HepG2 (cell line): ENCODE results near the gene ADGRL2. TPM values are rescaled to one million over a fixed set of nuclear protein-coding genes. Genes with fewer than 3 reads are reported as not detected.

ENCODE experiments used
- HMG20A ChIP-seq: IDR thresholded peaks from 2 replicates; pipeline ENCODE4 v1.6.1; 2016; ENCODE audit warnings: borderline replicate concordance
- HMGXB4 ChIP-seq, 2 experiments: sonication (generic) in 1 of 2; formaldehyde crosslinking in 1 of 2; IDR thresholded peaks; 2 replicates each; pipeline versions ENCODE4 v1.4.0 to v1.6.1; 2018 to 2020; ENCODE audit warnings: missing genetic modification reagents in 2 of 2, borderline replicate concordance in 1 of 2, low read depth in 1 of 2, mild to moderate bottlenecking in 1 of 2, missing biosample characterization in 1 of 2
- MAX ChIP-seq: IDR thresholded peaks from 2 replicates; pipeline ENCODE4 v1.6.1; 2012; ENCODE audit warnings: inconsistent platforms
- POLR2AphosphoS5 ChIP-seq: IDR thresholded peaks from 2 replicates; pipeline ENCODE4 v1.6.1; 2012; ENCODE audit warnings: low read depth, low read length
- SIN3B ChIP-seq: fragments of 150-350 bp; IDR thresholded peaks from 2 replicates; pipeline ENCODE4 v1.6.1; 2014; ENCODE audit warnings: low read length
- SP4 ChIP-seq: sonication (generic); formaldehyde crosslinking; IDR thresholded peaks from 2 replicates; pipeline ENCODE4 v1.8.1; 2023; ENCODE audit warnings: mild to moderate bottlenecking, missing genetic modification reagents
- TAF1 ChIP-seq: sonication (generic); formaldehyde crosslinking; IDR thresholded peaks from 2 replicates; pipeline ENCODE4 v1.4.0; 2020; ENCODE audit warnings: missing genetic modification reagents
- TBX2 ChIP-seq: sonication (generic); formaldehyde crosslinking; IDR thresholded peaks from 2 replicates; pipeline ENCODE4 v1.5.0; 2020; ENCODE audit warnings: missing genetic modification reagents, mild to moderate bottlenecking, borderline replicate concordance
- TBX3 ChIP-seq: fragments of 450-650 bp; IDR thresholded peaks from 2 replicates; pipeline ENCODE4 v1.6.1; 2017; ENCODE audit warnings: antibody characterized with exemption, mild to moderate bottlenecking, inconsistent platforms, borderline replicate concordance
- ZFY ChIP-seq: sonication (generic); formaldehyde crosslinking; IDR thresholded peaks from 2 replicates; pipeline ENCODE4 v1.4.0; 2020; ENCODE audit warnings: missing genetic modification reagents
- ZKSCAN1 ChIP-seq: fragments of 150-350 bp; IDR thresholded peaks from 2 replicates; pipeline ENCODE4 v1.6.1; 2014; ENCODE audit warnings: low read length
- ZNF230 ChIP-seq: sonication (generic); formaldehyde crosslinking; IDR thresholded peaks from 2 replicates; pipeline ENCODE4 v1.4.0; 2020; ENCODE audit warnings: mild to moderate bottlenecking, missing genetic modification reagents
- ZNF512B ChIP-seq: sonication (generic); formaldehyde crosslinking; IDR thresholded peaks from 2 replicates; pipeline ENCODE4 v1.5.1; 2020; ENCODE audit warnings: missing genetic modification reagents, mild to moderate bottlenecking, borderline replicate concordance
- ZNF552 ChIP-seq: sonication (generic); formaldehyde crosslinking; IDR thresholded peaks from 2 replicates; pipeline ENCODE4 v1.9.0; 2022; ENCODE audit warnings: missing genetic modification reagents, mild to moderate bottlenecking, borderline replicate concordance
- ZNF567 ChIP-seq: sonication (generic); formaldehyde crosslinking; IDR thresholded peaks from 2 replicates; pipeline ENCODE4 v1.8.1; 2023; ENCODE audit warnings: mild to moderate bottlenecking, missing genetic modification reagents, borderline replicate concordance
- polyA plus RNA-seq, 8 experiments: library from polyadenylated mRNA; depleted of rRNA in 3 of 8; stranded (reverse) in 7 of 8; unstranded in 1 of 8; fragments of >200 nt; fragmentation: Illumina TruSeq in 4 of 8; extraction: Trizol in 4 of 8; gene quantifications; 2 replicates each; pipeline versions ENCODE4 v1.2.1 to v1.2.3, GENCODE V29; 2011 to 2016; ENCODE audit warnings: low read depth in 4 of 8, missing spikeins in 1 of 8, mixed read lengths in 1 of 8; ENCODE audit not compliant: insufficient read depth in 1 of 8
- total RNA-seq, 5 experiments: library from RNA; depleted of rRNA; stranded (reverse); fragments of >200 nt; fragmentation: Illumina TruSeq; extraction: Trizol; gene quantifications; 2 replicates each; pipeline ENCODE4 v1.2.3, GENCODE V29; 2016; ENCODE audit warnings: low read depth in 1 of 5
- TF ChIP-seq, protein P1 (sequence below): sonication (generic); formaldehyde crosslinking; IDR thresholded peaks from 2 replicates; pipeline ENCODE4 v1.4.0; 2020; ENCODE audit warnings: missing genetic modification reagents
- TF ChIP-seq, protein P2 (sequence below): sonication (generic); formaldehyde crosslinking; IDR thresholded peaks from 2 replicates; pipeline ENCODE4 v1.4.0; 2020; ENCODE audit warnings: missing genetic modification reagents

The ADGRL2 gene
- total and polyA plus RNA-seq, 2 of the 13 experiments (the other 11 are each of a cell fraction or from before 2014, with no cell fraction given) = 15.3 to 31.6 TPM

DNA sequence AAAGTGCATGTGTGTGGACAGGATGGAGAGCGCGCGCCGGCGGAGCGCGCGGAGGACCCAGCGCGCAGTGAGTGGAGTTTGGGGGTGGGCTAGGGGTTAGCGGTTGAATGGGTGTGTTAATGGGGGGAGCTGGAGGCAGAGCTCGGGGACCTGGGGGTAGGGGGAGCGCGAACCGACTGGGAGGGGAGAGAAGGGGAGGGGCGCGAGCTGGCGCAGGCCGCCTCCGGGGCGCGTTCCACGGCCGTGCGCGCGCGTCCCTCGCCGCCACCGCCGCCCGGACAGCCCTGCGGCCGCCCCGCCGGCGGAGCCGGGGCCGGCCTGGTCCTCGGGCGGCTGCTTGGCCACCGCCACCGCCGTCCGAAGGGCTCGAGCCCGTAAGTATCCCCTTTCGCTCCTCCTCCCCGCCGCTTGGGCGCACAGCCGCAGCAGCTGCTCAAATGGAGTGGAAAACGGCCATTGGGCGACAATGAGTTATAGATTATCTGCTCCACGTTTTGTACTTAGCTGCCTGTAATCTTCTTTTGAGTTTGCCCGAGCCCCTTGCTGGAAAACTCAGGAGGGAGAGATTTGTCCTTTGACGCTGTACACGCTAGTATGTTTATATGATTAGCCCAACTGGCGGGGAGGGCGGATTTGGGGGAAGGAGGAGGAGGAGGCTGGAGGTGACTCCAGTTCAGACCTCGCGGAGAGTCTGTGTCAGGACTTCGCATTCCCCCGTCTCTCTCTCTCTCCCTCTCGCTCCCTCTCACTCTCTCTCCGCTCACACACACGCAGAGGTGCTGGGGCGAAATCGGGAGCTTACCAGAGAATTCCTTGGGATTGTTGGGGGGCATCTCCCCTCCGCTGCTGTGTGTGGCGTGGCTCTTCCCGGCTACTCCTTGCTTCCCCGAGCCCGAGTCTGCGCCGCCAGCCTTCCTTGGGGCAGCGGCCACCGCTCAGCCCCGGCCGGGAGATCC lies at the start of gene ADGRL2 (continued):
- 0 out of 4 replicates have a peak, but pooled peaks of 1 of the 2 experiments have one; percentile 26 for TF ChIP-seq HMGXB4 (CRISPR knock-in tag; IDR thresholded peaks at IDR 0.05; ENCODE audit: borderline replicate concordance in 1 of 2, low read depth in 1 of 2)
- no peak for TF ChIP-seq HMG20A (CRISPR knock-in tag)
- TF ChIP-seq TAF1 (CRISPR knock-in tag) = peak; percentile 73
- peak; percentile 39; the same call in 1 of the 2 replicates for TF ChIP-seq POLR2AphosphoS5
- TF ChIP-seq ZNF230 (CRISPR knock-in tag) = no peak
- TF ChIP-seq TBX2 (CRISPR knock-in tag) = no peak
- 0 out of 2 replicates have a peak, but pooled peaks have one; percentile 46 for TF ChIP-seq SIN3B
- 0 out of 2 replicates have a peak, but pooled peaks have one; percentile 21 for TF ChIP-seq TBX3
- TF ChIP-seq ZNF512B (CRISPR knock-in tag) = no peak
- TF ChIP-seq SP4 = no peak
- TF ChIP-seq ZNF567 = no peak
- no peak for TF ChIP-seq ZKSCAN1
- TF ChIP-seq, protein P1, sequence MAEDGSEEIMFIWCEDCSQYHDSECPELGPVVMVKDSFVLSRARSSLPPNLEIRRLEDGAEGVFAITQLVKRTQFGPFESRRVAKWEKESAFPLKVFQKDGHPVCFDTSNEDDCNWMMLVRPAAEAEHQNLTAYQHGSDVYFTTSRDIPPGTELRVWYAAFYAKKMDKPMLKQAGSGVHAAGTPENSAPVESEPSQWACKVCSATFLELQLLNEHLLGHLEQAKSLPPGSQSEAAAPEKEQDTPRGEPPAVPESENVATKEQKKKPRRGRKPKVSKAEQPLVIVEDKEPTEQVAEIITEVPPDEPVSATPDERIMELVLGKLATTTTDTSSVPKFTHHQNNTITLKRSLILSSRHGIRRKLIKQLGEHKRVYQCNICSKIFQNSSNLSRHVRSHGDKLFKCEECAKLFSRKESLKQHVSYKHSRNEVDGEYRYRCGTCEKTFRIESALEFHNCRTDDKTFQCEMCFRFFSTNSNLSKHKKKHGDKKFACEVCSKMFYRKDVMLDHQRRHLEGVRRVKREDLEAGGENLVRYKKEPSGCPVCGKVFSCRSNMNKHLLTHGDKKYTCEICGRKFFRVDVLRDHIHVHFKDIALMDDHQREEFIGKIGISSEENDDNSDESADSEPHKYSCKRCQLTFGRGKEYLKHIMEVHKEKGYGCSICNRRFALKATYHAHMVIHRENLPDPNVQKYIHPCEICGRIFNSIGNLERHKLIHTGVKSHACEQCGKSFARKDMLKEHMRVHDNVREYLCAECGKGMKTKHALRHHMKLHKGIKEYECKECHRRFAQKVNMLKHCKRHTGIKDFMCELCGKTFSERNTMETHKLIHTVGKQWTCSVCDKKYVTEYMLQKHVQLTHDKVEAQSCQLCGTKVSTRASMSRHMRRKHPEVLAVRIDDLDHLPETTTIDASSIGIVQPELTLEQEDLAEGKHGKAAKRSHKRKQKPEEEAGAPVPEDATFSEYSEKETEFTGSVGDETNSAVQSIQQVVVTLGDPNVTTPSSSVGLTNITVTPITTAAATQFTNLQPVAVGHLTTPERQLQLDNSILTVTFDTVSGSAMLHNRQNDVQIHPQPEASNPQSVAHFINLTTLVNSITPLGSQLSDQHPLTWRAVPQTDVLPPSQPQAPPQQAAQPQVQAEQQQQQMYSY (CRISPR knock-in tag) = peak; percentile 98
- TF ChIP-seq MAX = 0 out of 2 replicates have a peak, but pooled peaks have one; percentile 18
- TF ChIP-seq ZFY (CRISPR knock-in tag) = peak; percentile 26; the same call in 1 of the 2 replicates
- TF ChIP-seq, protein P2, sequence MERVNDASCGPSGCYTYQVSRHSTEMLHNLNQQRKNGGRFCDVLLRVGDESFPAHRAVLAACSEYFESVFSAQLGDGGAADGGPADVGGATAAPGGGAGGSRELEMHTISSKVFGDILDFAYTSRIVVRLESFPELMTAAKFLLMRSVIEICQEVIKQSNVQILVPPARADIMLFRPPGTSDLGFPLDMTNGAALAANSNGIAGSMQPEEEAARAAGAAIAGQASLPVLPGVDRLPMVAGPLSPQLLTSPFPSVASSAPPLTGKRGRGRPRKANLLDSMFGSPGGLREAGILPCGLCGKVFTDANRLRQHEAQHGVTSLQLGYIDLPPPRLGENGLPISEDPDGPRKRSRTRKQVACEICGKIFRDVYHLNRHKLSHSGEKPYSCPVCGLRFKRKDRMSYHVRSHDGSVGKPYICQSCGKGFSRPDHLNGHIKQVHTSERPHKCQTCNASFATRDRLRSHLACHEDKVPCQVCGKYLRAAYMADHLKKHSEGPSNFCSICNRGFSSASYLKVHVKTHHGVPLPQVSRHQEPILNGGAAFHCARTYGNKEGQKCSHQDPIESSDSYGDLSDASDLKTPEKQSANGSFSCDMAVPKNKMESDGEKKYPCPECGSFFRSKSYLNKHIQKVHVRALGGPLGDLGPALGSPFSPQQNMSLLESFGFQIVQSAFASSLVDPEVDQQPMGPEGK = peak; percentile 15; the same call in 1 of the 2 replicates
- no peak for TF ChIP-seq ZNF552 (CRISPR knock-in tag)
